Skeletal muscle cell (primary cell): Measurements from ENCODE around the gene PAPPA2.
A peak's percentile ranks its signal among the peaks of the same experiment; 100 is the strongest.
"Not testable (repeated sequence)": the region's sequence is repeated elsewhere in the genome, so short reads cannot be mapped to it uniquely, and the experiment has no call there.

Source experiments
- DNase-seq: peaks from one replicate; pipeline ENCODE4 v3.0.0-alpha.2; 2010; ENCODE audit warnings: low read depth
- H3K4me3 ChIP-seq: 2 replicates; pipeline ENCODE4 v1.5.1; 2011; ENCODE audit warnings: low read depth, mild to moderate bottlenecking, control low read depth, low read length, moderate library complexity

The PAPPA2 gene

GRCh38 chr1:176462674-176463378 lies at the start of gene PAPPA2:
Gene PAPPA2, plus strand, starts transcription at chr1:176463175. Its CDS starts 93,148 bp downstream, at chr1:176556323.
- DNase-seq: no peak
- no peak within 1 kb of the TSS for H3K4me3 ChIP-seq

- no peak overlapping the region for H3K4me3 ChIP-seq
- DNase-seq: no peak
Observed at GRCh38 chr1:176416777-176417176, 46.2 kb upstream of the PAPPA2 start.

GRCh38 chr1:176419608-176420007 lies 43.4 kb upstream of the PAPPA2 start:
- DNase-seq: not testable (repeated sequence)

GRCh38 chr1:176434234-176434633 lies 28.7 kb upstream of the PAPPA2 start:
- no peak for DNase-seq
- H3K4me3 ChIP-seq: no peak overlapping the region

More at GRCh38 chr1:176419608-176420007, 43.4 kb upstream of the PAPPA2 start:
- H3K4me3 ChIP-seq: not testable (repeated sequence)

GRCh38 chr1:176436251-176436650 lies 26.7 kb upstream of the PAPPA2 start:
- no peak overlapping the region for H3K4me3 ChIP-seq
- no peak for DNase-seq

GRCh38 chr1:176440176-176440575 lies 22.8 kb upstream of the PAPPA2 start:
- no peak overlapping the region for H3K4me3 ChIP-seq

GRCh38 chr1:176444286-176444685 lies 18.7 kb upstream of the PAPPA2 start:
- H3K4me3 ChIP-seq: no peak overlapping the region
- DNase-seq: no peak

More at GRCh38 chr1:176440176-176440575, 22.8 kb upstream of the PAPPA2 start:
- no peak for DNase-seq

GRCh38 chr1:176445402-176445801 lies 17.6 kb upstream of the PAPPA2 start:
- no peak overlapping the region for H3K4me3 ChIP-seq
- no peak for DNase-seq

GRCh38 chr1:176448340-176448739 lies 14.6 kb upstream of the PAPPA2 start:
- H3K4me3 ChIP-seq: no peak overlapping the region
- no peak for DNase-seq

GRCh38 chr1:176450526-176450925 lies 12.4 kb upstream of the PAPPA2 start:
- peak; percentile 16 for DNase-seq

GRCh38 chr1:176451741-176452140 lies 11.2 kb upstream of the PAPPA2 start:
- DNase-seq, H3K4me3 ChIP-seq: not testable (repeated sequence)

More at GRCh38 chr1:176450526-176450925, 12.4 kb upstream of the PAPPA2 start:
- H3K4me3 ChIP-seq: no peak overlapping the region

GRCh38 chr1:176456795-176457194 lies 6.2 kb upstream of the PAPPA2 start:
- no peak for DNase-seq
- H3K4me3 ChIP-seq: no peak overlapping the region

- no peak for DNase-seq
- no peak overlapping the region for H3K4me3 ChIP-seq
Observed at GRCh38 chr1:176460544-176461336, 2.2 kb upstream of the PAPPA2 start.

GRCh38 chr1:176461576-176461975 lies 1.4 kb upstream of the PAPPA2 start:
- no peak overlapping the region for H3K4me3 ChIP-seq
- no peak for DNase-seq

GRCh38 chr1:176466514-176466913 lies 3.5 kb downstream of the PAPPA2 start:
- no peak for DNase-seq
- H3K4me3 ChIP-seq: no peak overlapping the region

GRCh38 chr1:176469450-176470010 lies 6.6 kb downstream of the PAPPA2 start:
- DNase-seq: peak; percentile 39
- H3K4me3 ChIP-seq: no peak overlapping the region

- DNase-seq: no peak
- no peak overlapping the region for H3K4me3 ChIP-seq
Observed at GRCh38 chr1:176471338-176472121, 8.6 kb downstream of the PAPPA2 start.

- H3K4me3 ChIP-seq: no peak overlapping the region
- no peak for DNase-seq
Observed at GRCh38 chr1:176479971-176480370, 17.0 kb downstream of the PAPPA2 start.

- no peak for DNase-seq
- no peak overlapping the region for H3K4me3 ChIP-seq
Observed at GRCh38 chr1:176480750-176481149, 17.8 kb downstream of the PAPPA2 start.

- no peak for DNase-seq
Observed at GRCh38 chr1:176485083-176485482, 22.1 kb downstream of the PAPPA2 start.

More at GRCh38 chr1:176485083-176485482, 22.1 kb downstream of the PAPPA2 start:
- H3K4me3 ChIP-seq: no peak overlapping the region
